ENCODE measurements around the gene GNAQ. TPM values are rescaled to one million over a fixed set of nuclear protein-coding genes. Genes with fewer than 3 reads are reported as not detected.

GNAQ gene
- total RNA-seq, 2 experiments from 2014 or later = 17.8 to 18.1 TPM

GRCh38 chr9:77783518-77783917 is 248.1 kb downstream of the GNAQ start:
- TF ChIP-seq CTCF (IDR thresholded peaks at IDR 0.05) = no peak
- Mint-ChIP-seq H3K9me3 (no peaks in the 10 kb centered on the region), H3K4me3 (no peak overlapping the region), H3K36me3 (ENCODE audit: low read depth) (peaks cover 25% of the 10 kb centered on the region), H3K27ac (no peak overlapping the region), H3K27me3 (no peaks in the 10 kb centered on the region), H3K4me1 (ENCODE audit: low read depth) (peaks cover 22% of the 10 kb centered on the region)
- ATAC-seq (no peak), DNase-seq (no peak)
- intact Hi-C loops (cut with micrococcal nuclease) = no loop called here
- CTCF ChIA-PET = no interaction called here
- POLR2A ChIA-PET = no interaction called here

GRCh38 chr9:77779010-77779409 is 252.6 kb downstream of the GNAQ start:
- H3K36me3 Mint-ChIP-seq (ENCODE audit: low read depth) = peaks cover 39% of the 10 kb centered on the region

GRCh38 chr9:77773381-77773780 is 258.2 kb downstream of the GNAQ start:
- no peak overlapping the region for H3K4me3 Mint-ChIP-seq
- POLR2A ChIA-PET = no interaction called here
- H3K27ac Mint-ChIP-seq = no peak overlapping the region
- no peak for TF ChIP-seq CTCF (IDR thresholded peaks at IDR 0.05)
- intact Hi-C loops (cut with micrococcal nuclease) = no loop called here
- H3K27me3 Mint-ChIP-seq = no peaks in the 10 kb centered on the region
- H3K36me3 Mint-ChIP-seq (ENCODE audit: low read depth) = peaks cover 18% of the 10 kb centered on the region
- ATAC-seq (no peak), DNase-seq (no peak)
- peaks cover 2% of the 10 kb centered on the region for H3K4me1 Mint-ChIP-seq (ENCODE audit: low read depth)
- CTCF ChIA-PET = no interaction called here
- peaks cover 6% of the 10 kb centered on the region for H3K9me3 Mint-ChIP-seq

More at GRCh38 chr9:77779010-77779409, 252.6 kb downstream of the GNAQ start:
- no peak for TF ChIP-seq CTCF (IDR thresholded peaks at IDR 0.05)
- intact Hi-C loops (cut with micrococcal nuclease) = no loop called here
- H3K4me1 Mint-ChIP-seq (ENCODE audit: low read depth) = peaks cover 20% of the 10 kb centered on the region
- peak overlapping the region; percentile 34 for H3K4me3 Mint-ChIP-seq
- ATAC-seq (peak; percentile 51), DNase-seq (no peak)
- CTCF ChIA-PET = interaction anchor here (1.3 kb wide), 1 partner anchor 322 kb away, joined by 3 read pairs; no protein-coding TSS in a partner anchor
- no peaks in the 10 kb centered on the region for H3K27me3 Mint-ChIP-seq
- peaks cover 6% of the 10 kb centered on the region for H3K9me3 Mint-ChIP-seq
- H3K27ac Mint-ChIP-seq = peak overlapping the region; percentile 66
- POLR2A ChIA-PET = no interaction called here

GRCh38 chr9:77772646-77773045 is 259.0 kb downstream of the GNAQ start:
- peaks cover 2% of the 10 kb centered on the region for H3K4me1 Mint-ChIP-seq (ENCODE audit: low read depth)
- H3K36me3 Mint-ChIP-seq (ENCODE audit: low read depth) = peaks cover 13% of the 10 kb centered on the region
- H3K9me3 Mint-ChIP-seq = peaks cover 2% of the 10 kb centered on the region
- TF ChIP-seq CTCF (IDR thresholded peaks at IDR 0.05) = no peak
- H3K4me3 Mint-ChIP-seq = no peak overlapping the region
- intact Hi-C loops (cut with micrococcal nuclease) = no loop called here
- DNase-seq (no peak), ATAC-seq (no peak)
- ChIA-PET POLR2A (no interaction called here), CTCF (interaction anchor here (1.4 kb wide), 1 partner anchor 263 kb away, joined by 4 read pairs; no protein-coding TSS in a partner anchor)
- no peaks in the 10 kb centered on the region for H3K27me3 Mint-ChIP-seq
- no peak overlapping the region for H3K27ac Mint-ChIP-seq

GRCh38 chr9:77771171-77771570 is 260.4 kb downstream of the GNAQ start:
- H3K4me3 Mint-ChIP-seq = no peak overlapping the region
- DNase-seq (no peak), ATAC-seq (no peak)
- no peak overlapping the region for H3K27ac Mint-ChIP-seq
- POLR2A ChIA-PET = no interaction called here
- H3K27me3 Mint-ChIP-seq = no peaks in the 10 kb centered on the region
- CTCF ChIA-PET = interaction anchor here (1.2 to 1.4 kb wide), 2 partner anchors 19 to 264 kb away, joined by 4 read pairs; no protein-coding TSS in a partner anchor
- H3K4me1 Mint-ChIP-seq (ENCODE audit: low read depth) = peaks cover 2% of the 10 kb centered on the region
- no peak for TF ChIP-seq CTCF (IDR thresholded peaks at IDR 0.05)
- H3K36me3 Mint-ChIP-seq (ENCODE audit: low read depth) = peaks cover 6% of the 10 kb centered on the region
- intact Hi-C loops (cut with micrococcal nuclease) = no loop called here
- H3K9me3 Mint-ChIP-seq = peaks cover 1% of the 10 kb centered on the region

All from activated CD8-positive, alpha-beta T cell treated with anti-CD3 and anti-CD28 coated beads for 36 hours (primary cell).